ENCODE results near the gene CYFIP1. TPM values are rescaled to one million over a fixed set of nuclear protein-coding genes. Genes with fewer than 3 reads are reported as not detected.

CYFIP1 gene
- total RNA-seq, 1 experiment from 2014 or later, result 112 TPM

- no peaks in the 10 kb centered on the region for H3K9me3 ChIP-seq (ENCODE audit: low read depth, low read length, poor library complexity, severe bottlenecking)
- H3K4me3 ChIP-seq (ENCODE audit: low read depth, low read length, poor library complexity, severe bottlenecking), result no peak overlapping the region
- no peak overlapping the region for H3K27ac ChIP-seq (ENCODE audit: low read depth, low read length, poor library complexity, severe bottlenecking)
- intact Hi-C loops (cut with micrococcal nuclease; ENCODE audit: unreplicated experiment), result no loop called here
- no peak for DNase-seq (ENCODE audit: low spot score)
- TF ChIP-seq EZH2 (IDR thresholded peaks at IDR 0.05; ENCODE audit: borderline replicate concordance, low read depth, low read length, poor library complexity, severe bottlenecking) (no peak), CTCF (conservative IDR thresholded peaks at IDR 0.05; ENCODE audit: low read depth, low read length) (no peak)
- no TSS peak for BruUV-seq (replicated peaks)
- H3K27me3 ChIP-seq (replicated peaks; ENCODE audit: insufficient read depth, low read depth, low read length, poor library complexity), result no peaks in the 10 kb centered on the region
- H3K36me3 ChIP-seq (ENCODE audit: insufficient read depth, low read length, poor library complexity, severe bottlenecking), result peaks cover 51% of the 10 kb centered on the region
- no peaks in the 10 kb centered on the region for H3K4me1 ChIP-seq (ENCODE audit: insufficient read depth, low read length, poor library complexity, severe bottlenecking)
- CTCF ChIA-PET, result no interaction called here
- POLR2A ChIA-PET (ENCODE audit: low non-redundant PET), result no interaction called here
These were observed 123.5 kb downstream of the CYFIP1 start for GRCh38 chr15:22856659-22857058.

GRCh38 chr15:22855791-22856190 lies 124.4 kb downstream of the CYFIP1 start:
- no TSS peak for BruUV-seq (replicated peaks)
- H3K4me3 ChIP-seq (ENCODE audit: low read depth, low read length, poor library complexity, severe bottlenecking), result no peak overlapping the region
- no peak overlapping the region for H3K27ac ChIP-seq (ENCODE audit: low read depth, low read length, poor library complexity, severe bottlenecking)
- intact Hi-C loops (cut with micrococcal nuclease; ENCODE audit: unreplicated experiment), result no loop called here
- no peaks in the 10 kb centered on the region for H3K9me3 ChIP-seq (ENCODE audit: low read depth, low read length, poor library complexity, severe bottlenecking)
- TF ChIP-seq EZH2 (IDR thresholded peaks at IDR 0.05; ENCODE audit: borderline replicate concordance, low read depth, low read length, poor library complexity, severe bottlenecking) (no peak), CTCF (conservative IDR thresholded peaks at IDR 0.05; ENCODE audit: low read depth, low read length) (no peak)
- DNase-seq (ENCODE audit: low spot score), result no peak
- CTCF ChIA-PET, result no interaction called here
- H3K36me3 ChIP-seq (ENCODE audit: insufficient read depth, low read length, poor library complexity, severe bottlenecking), result peaks cover 53% of the 10 kb centered on the region
- POLR2A ChIA-PET (ENCODE audit: low non-redundant PET), result no interaction called here
- no peaks in the 10 kb centered on the region for H3K4me1 ChIP-seq (ENCODE audit: insufficient read depth, low read length, poor library complexity, severe bottlenecking)
- H3K27me3 ChIP-seq (replicated peaks; ENCODE audit: insufficient read depth, low read depth, low read length, poor library complexity), result no peaks in the 10 kb centered on the region

- H3K27ac ChIP-seq (ENCODE audit: low read depth, low read length, poor library complexity, severe bottlenecking), result no peak overlapping the region
- intact Hi-C loops (cut with micrococcal nuclease; ENCODE audit: unreplicated experiment), result no loop called here
- H3K27me3 ChIP-seq (replicated peaks; ENCODE audit: insufficient read depth, low read depth, low read length, poor library complexity), result no peaks in the 10 kb centered on the region
- CTCF ChIA-PET, result no interaction called here
- no peak overlapping the region for H3K4me3 ChIP-seq (ENCODE audit: low read depth, low read length, poor library complexity, severe bottlenecking)
- no peaks in the 10 kb centered on the region for H3K4me1 ChIP-seq (ENCODE audit: insufficient read depth, low read length, poor library complexity, severe bottlenecking)
- H3K9me3 ChIP-seq (ENCODE audit: low read depth, low read length, poor library complexity, severe bottlenecking), result no peaks in the 10 kb centered on the region
- BruUV-seq (replicated peaks), result no TSS peak
- DNase-seq (ENCODE audit: low spot score), result no peak
- peaks cover 32% of the 10 kb centered on the region for H3K36me3 ChIP-seq (ENCODE audit: insufficient read depth, low read length, poor library complexity, severe bottlenecking)
- POLR2A ChIA-PET (ENCODE audit: low non-redundant PET), result no interaction called here
- no peak for TF ChIP-seq CTCF (conservative IDR thresholded peaks at IDR 0.05; ENCODE audit: low read depth, low read length)
- no peak for TF ChIP-seq EZH2 (IDR thresholded peaks at IDR 0.05; ENCODE audit: borderline replicate concordance, low read depth, low read length, poor library complexity, severe bottlenecking)
These were observed 128.7 kb downstream of the CYFIP1 start for GRCh38 chr15:22851513-22851912.
